Sigmoid colon (tissue), 7 donors: ENCODE data around the gene PPM1A. TPM values are rescaled to one million over a fixed set of nuclear protein-coding genes. Genes with fewer than 3 reads are reported as not detected.
A peak's percentile ranks its signal among the peaks of the same experiment; 100 is the strongest.

Source experiments
- DNase-seq: peaks from one replicate; pipeline ENCODE4 v3.0.0-alpha.2; 2019
- H3K27ac ChIP-seq, 4 donors: fragments of 200-600 bp; sonication (generic); one replicate each; pipeline ENCODE4 v1.5.1; 2016 to 2019; ENCODE audit warnings: mild to moderate bottlenecking in 1 of 4
- H3K27me3 ChIP-seq, 3 donors: fragments of 200-600 bp; sonication (generic); one replicate each; pipeline ENCODE4 v1.5.1; 2019; ENCODE audit warnings: mild to moderate bottlenecking in 1 of 3
- H3K36me3 ChIP-seq, 4 donors: fragments of 200-600 bp; sonication (generic); one replicate each; pipeline ENCODE4 v1.5.1; 2016 to 2019
- H3K4me1 ChIP-seq, 4 donors: fragments of 200-600 bp; sonication (generic); one replicate each; pipeline ENCODE4 v1.5.1; 2017 to 2019
- H3K4me3 ChIP-seq, 4 donors: fragments of 200-600 bp; sonication (generic); one replicate each; pipeline ENCODE4 v1.5.1; 2017 to 2019; ENCODE audit warnings: mild to moderate bottlenecking in 2 of 4, moderate library complexity in 1 of 4
- H3K9me3 ChIP-seq, 4 donors: fragments of 200-600 bp in 3 of 4; sonication (generic) in 3 of 4; one replicate each; pipeline versions ENCODE4 v1.5.1 to v1.6.1; 2013 to 2019
- EP300 ChIP-seq, 4 donors: sonication (generic); formaldehyde crosslinking; IDR thresholded peaks; one replicate each; pipeline ENCODE4 v1.6.1; 2017; ENCODE audit warnings: antibody characterized with exemption in 4 of 4
- POLR2A ChIP-seq, 2 donors: fragments of 450-650 bp; IDR thresholded peaks; one replicate each; pipeline ENCODE4 v1.6.1; 2016; ENCODE audit warnings: antibody characterized with exemption in 2 of 2, mild to moderate bottlenecking in 2 of 2, moderate library complexity in 2 of 2
- POLR2AphosphoS5 ChIP-seq, 4 donors: sonication (generic); formaldehyde crosslinking; IDR thresholded peaks; one replicate each; pipeline ENCODE4 v1.6.1; 2017; ENCODE audit warnings: antibody characterized with exemption in 4 of 4
- whole genome bisulfite sequencing, 2 donors: extraction: QIAGEN DNeasy Blood & Tissue Kit; methylation state at CpG; one replicate each; pipeline ENCODE4 v1.1.7; 2013; 5-methylcytosine and 5-hydroxymethylcytosine counted together
- intact Hi-C: fragments of 100-400 bp; cut with DNase I; formaldehyde crosslinking; loops from one replicate; pipeline ENCODE4 v1.15.1; 2023
- polyA plus RNA-seq, 3 donors: library from polyadenylated mRNA; stranded (reverse); fragments of 200-250 nt; gene quantifications; one replicate each; pipeline ENCODE4 v1.2.3, GENCODE V29; 2013
- total RNA-seq, 4 donors: library from RNA; depleted of rRNA; stranded (reverse); fragments of >200 nt; gene quantifications; one replicate each; pipeline ENCODE4 v1.1.0, GENCODE V29; 2016
- TF ChIP-seq, protein P1 (sequence below), 4 experiments: fragments of 450-650 bp in 3 of 4; fragments of 200-600 bp in 1 of 4; IDR thresholded peaks; one replicate each; pipeline ENCODE4 v1.5.1; 2016 to 2019; ENCODE audit warnings: antibody characterized with exemption in 4 of 4, mild to moderate bottlenecking in 3 of 4, moderate library complexity in 2 of 4
- donor health status: healthy with polysubstance abuse.
- donor health status: Bipolar disorder and iron deficiency.
- donor health status: healthy.

The PPM1A gene
- total and polyA plus RNA-seq, 7 donors: 34.9 to 116 (median 55.6) TPM

DNA sequence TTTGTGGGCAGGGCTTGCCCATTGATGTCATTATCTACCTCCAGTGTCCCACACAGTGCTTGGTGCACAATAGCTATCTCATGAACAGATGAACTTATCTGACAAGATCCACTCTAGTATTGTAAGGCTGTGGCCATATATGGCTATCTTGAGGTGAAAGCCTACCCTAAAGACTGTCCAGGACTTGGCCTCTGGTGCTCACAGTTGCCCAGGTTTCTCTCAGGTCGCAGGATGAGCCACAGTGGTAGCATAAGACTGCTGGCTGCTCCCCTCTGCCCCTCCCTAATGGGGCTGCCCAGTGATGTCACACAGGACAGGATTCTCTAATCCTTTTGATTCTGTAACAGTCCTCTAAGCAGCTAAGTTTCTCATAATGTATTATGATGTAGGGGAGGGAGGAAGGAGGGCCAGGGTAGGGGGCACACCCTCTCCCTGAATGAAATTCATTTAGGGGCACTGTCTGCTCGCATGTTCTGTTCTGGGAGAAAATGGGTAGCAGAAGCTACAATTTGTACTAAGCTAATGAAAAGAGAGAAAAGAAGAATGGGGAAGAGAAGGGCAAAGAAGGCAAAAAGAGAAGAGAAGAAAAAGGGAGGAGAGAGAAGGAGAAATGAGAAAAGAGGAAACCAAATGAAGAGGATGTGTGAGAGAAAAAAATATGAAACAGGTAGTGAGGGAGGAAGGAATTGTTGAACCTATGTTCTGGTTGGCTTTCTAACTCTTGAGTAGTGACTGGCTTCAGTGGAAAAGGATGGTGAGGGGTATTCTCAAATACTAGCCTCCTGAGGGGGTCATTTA, 3.4 kb upstream of the PPM1A start:
- Histone ChIP-seq H3K27ac (no peak overlapping the region), H3K36me3 (no peaks in the 10 kb centered on the region)
- TF ChIP-seq EP300 (IDR thresholded peaks at IDR 0.05) (no peak), POLR2A (IDR thresholded peaks at IDR 0.05) (no peak), POLR2AphosphoS5 (IDR thresholded peaks at IDR 0.05) (no peak)
- TF ChIP-seq, protein P1, sequence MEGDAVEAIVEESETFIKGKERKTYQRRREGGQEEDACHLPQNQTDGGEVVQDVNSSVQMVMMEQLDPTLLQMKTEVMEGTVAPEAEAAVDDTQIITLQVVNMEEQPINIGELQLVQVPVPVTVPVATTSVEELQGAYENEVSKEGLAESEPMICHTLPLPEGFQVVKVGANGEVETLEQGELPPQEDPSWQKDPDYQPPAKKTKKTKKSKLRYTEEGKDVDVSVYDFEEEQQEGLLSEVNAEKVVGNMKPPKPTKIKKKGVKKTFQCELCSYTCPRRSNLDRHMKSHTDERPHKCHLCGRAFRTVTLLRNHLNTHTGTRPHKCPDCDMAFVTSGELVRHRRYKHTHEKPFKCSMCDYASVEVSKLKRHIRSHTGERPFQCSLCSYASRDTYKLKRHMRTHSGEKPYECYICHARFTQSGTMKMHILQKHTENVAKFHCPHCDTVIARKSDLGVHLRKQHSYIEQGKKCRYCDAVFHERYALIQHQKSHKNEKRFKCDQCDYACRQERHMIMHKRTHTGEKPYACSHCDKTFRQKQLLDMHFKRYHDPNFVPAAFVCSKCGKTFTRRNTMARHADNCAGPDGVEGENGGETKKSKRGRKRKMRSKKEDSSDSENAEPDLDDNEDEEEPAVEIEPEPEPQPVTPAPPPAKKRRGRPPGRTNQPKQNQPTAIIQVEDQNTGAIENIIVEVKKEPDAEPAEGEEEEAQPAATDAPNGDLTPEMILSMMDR (IDR thresholded peaks at IDR 0.05): no peak

DNA sequence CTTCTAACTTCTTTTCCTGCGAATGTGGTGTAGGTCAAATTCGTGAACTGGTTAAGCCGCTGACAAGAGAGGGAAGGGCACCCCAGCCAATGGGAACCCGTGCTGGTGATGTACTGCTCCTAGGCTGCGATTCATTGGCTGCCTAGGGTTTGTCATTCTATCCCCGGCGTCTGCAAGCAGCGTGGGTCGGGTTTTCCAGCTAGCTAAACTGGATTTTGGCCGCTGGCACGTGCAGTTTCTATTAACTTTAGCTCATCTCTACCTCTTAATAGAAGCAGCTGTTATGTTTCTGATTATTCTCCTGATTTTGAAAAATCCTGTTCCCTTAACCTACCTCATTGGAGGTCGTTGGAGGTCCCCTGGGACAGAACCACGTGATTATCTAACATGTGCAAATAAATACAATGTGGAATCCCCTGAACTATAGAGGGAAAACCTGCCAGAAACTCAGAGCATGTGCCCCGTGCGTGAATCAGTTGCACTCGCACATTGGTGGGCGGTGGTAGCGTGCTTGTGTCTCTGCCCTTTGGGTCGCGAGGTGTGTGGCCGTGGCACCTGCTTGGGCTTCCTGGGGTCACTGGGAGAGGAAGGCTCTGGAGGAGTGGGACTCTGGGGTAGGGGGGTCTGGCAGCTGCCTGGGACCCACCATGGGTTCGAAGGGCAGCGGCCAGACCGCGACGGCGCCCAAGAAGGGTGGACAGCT, 876 bp upstream of the PPM1A start:
- no peak for TF ChIP-seq EP300 (IDR thresholded peaks at IDR 0.05)
- peak; percentile 72 to 80 (median 76) for TF ChIP-seq POLR2AphosphoS5 (IDR thresholded peaks at IDR 0.05)
- TF ChIP-seq POLR2A (IDR thresholded peaks at IDR 0.05): peak; percentile 17 to 28
- 1% methylated on average over 27 of the region's 27 CpGs for WGBS, 2 donors

More for the DNA sequence above, 3.4 kb upstream of the PPM1A start:
- DNase-seq: no peak
- Histone ChIP-seq H3K4me1 (peaks cover 0 to 14% (median 2%) of the 10 kb centered on the region in 4 donors), H3K9me3 (no peaks in the 10 kb centered on the region), H3K4me3 (no peak overlapping the region), H3K27me3 (no peaks in the 10 kb centered on the region)
- intact Hi-C loops: loop anchor here (5.0 kb wide), 2 partner anchors 78 to 763 kb away; partner anchors contain the start of genes DHRS7, JKAMP and L3HYPDH
- WGBS, 2 donors: 60 to 75% methylated on average over 2 of the region's 2 CpGs

DNA sequence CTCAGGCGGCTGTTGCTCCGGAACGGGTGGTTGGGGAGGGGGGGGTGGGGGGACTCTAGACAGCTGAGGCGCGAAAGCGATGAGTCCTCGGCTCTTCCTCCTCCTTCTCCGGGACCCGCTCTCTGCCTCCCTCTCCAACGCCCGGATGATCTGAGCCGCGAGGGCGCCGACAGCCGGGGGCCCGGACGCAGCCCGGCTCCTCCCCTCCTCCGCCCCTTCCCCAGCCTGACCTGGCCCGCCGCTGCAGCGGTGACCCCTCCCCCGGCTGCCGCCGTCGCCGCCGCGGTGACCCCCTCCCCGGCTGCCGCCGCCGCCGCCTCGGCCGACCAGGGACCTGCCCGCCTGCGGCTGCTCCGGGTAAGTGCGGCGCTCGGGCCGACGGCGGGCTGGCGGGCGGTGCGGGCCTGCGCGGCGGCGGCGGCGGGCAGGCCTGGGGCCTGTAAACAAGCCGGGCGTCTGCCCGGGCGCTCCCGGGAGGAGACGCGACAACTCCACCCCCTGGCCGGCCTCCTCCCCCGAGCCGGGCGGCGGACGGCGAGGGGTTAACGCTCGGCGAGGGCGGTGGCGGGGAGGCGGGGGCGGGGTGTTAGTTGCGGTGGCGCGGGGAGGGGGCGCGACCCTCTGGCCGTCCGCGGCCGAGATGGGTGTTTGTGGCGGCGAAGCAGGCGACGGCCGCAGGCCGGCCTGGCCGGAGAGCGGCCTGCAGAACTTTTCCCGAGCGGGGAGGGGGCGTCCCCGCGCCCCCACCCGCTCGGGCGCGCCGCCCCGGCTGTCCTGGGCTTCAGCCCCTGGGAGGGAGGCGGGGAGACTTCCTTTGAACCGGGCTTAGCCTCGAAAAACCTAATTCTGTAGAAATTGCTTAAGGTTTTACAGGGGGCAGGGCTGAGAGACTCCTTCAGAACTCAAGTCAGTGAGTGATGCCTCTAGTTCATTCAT, 568 bp downstream of the PPM1A start:
- Histone ChIP-seq H3K9me3 (no peaks in the 10 kb centered on the region), H3K27ac (peak overlapping the region; percentile 97 to 100 (median 98)), H3K4me1 (peaks cover 0 to 52% (median 40%) of the 10 kb centered on the region in 4 donors), H3K4me3 (peak overlapping the region; percentile 87 to 95 (median 90)), H3K27me3 (no peaks in the 10 kb centered on the region), H3K36me3 (no peaks in the 10 kb centered on the region)
- 1% methylated on average over 107 of the region's 107 CpGs for WGBS, 2 donors
- peak; percentile 83 for DNase-seq
- peak in 2 of 4 donors; percentile 10 to 31 for TF ChIP-seq POLR2AphosphoS5 (IDR thresholded peaks at IDR 0.05)
- no peak for TF ChIP-seq POLR2A (IDR thresholded peaks at IDR 0.05)
- intact Hi-C loops: loop anchor here (5.0 kb wide), 2 partner anchors 82 to 767 kb away; partner anchors contain the start of genes DHRS7, JKAMP and L3HYPDH

More for the DNA sequence above, 876 bp upstream of the PPM1A start:
- Histone ChIP-seq H3K27me3 (no peaks in the 10 kb centered on the region), H3K9me3 (no peaks in the 10 kb centered on the region), H3K36me3 (no peaks in the 10 kb centered on the region), H3K27ac (peak overlapping the region; percentile 97 to 100 (median 98)), H3K4me3 (peak overlapping the region; percentile 66 to 95 (median 89)), H3K4me1 (peaks cover 0 to 37% (median 27%) of the 10 kb centered on the region in 4 donors)
- intact Hi-C loops: loop anchor here (1.0 to 5.0 kb wide), 4 partner anchors 33 to 766 kb away; partner anchors contain the start of genes DHRS7, JKAMP and L3HYPDH
- DNase-seq: peak; percentile 98

DNA sequence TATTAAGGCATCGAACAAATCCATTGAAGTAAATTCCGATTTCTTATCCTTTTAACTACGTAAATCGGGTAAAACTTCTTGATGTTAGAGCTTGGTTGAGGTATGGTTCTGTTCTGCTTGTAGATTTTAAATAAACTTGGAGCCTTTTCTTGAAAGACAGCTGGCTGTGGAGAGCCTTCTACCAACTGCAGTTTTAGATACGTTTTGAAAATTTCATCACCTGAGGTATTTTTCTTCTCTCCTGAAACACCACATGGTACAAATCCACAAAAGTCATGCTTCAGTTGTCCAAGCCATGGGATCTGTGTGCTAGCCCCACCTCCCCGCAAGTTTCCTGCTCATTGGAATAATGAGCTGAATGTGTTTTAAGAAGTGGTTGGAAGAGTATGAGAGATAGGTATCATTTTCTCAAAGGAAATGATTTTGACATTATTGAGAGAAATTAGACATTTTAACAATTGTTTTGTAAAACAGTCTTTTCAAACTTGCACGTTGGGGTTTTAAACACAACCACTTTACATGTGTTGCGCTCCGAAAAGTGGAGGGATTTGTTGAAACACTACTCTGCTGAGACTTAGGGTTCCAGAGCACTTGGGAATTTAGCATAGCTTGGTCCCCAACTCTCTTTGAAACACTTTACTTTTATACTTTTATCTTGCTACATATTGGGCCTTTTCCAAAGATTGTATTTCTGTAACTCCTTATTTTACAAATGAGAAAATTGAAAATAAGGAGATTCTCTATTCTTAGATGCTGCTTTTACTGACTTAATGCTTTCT, 1.4 kb downstream of the PPM1A start:
- Histone ChIP-seq H3K36me3 (no peaks in the 10 kb centered on the region), H3K27me3 (no peaks in the 10 kb centered on the region), H3K27ac (peak overlapping the region; percentile 97 to 100 (median 98)), H3K4me1 (peaks cover 0 to 56% (median 42%) of the 10 kb centered on the region in 4 donors), H3K4me3 (peak overlapping the region; percentile 87 to 95 (median 90)), H3K9me3 (no peaks in the 10 kb centered on the region)
- DNase-seq: no peak
- no peak for TF ChIP-seq POLR2AphosphoS5 (IDR thresholded peaks at IDR 0.05)
- TF ChIP-seq, protein P1 (IDR thresholded peaks at IDR 0.05): no peak
- TF ChIP-seq EP300 (IDR thresholded peaks at IDR 0.05): no peak
- TF ChIP-seq POLR2A (IDR thresholded peaks at IDR 0.05): no peak
- 11 to 18% methylated on average over 9 of the region's 9 CpGs for WGBS, 2 donors
- intact Hi-C loops: no loop called here
